GM12891 (cell line): Measurements from ENCODE around the gene PPP2R3C. TPM values are rescaled to one million over a fixed set of nuclear protein-coding genes. Genes with fewer than 3 reads are reported as not detected.
"Not testable (repeated sequence)": the region's sequence is repeated elsewhere in the genome, so short reads cannot be mapped to it uniquely, and the experiment has no call there.

ENCODE experiments used
- DNase-seq: peaks from one replicate; pipeline ENCODE4 v3.0.0; 2011; ENCODE audit warnings: low spot score; ENCODE audit not compliant: insufficient read length
- FAIRE-seq: peaks from 2 replicates; lab custom pipeline; 2011; peaks lifted over from hg19 to GRCh38; lab: Jason Lieb, UNC
- PAX5 ChIP-seq: IDR thresholded peaks from 2 replicates; pipeline ENCODE4 v1.6.1; 2011; ENCODE audit warnings: low read length, moderate library complexity, mild to moderate bottlenecking; ENCODE audit not compliant: insufficient read depth, severe bottlenecking
- POLR2A ChIP-seq: IDR thresholded peaks from 2 replicates; pipeline ENCODE4 v1.6.1; 2011; ENCODE audit warnings: low read depth, low read length, control low read depth
- POLR2AphosphoS5 ChIP-seq: IDR thresholded peaks from 2 replicates; pipeline ENCODE4 v1.6.1; 2011; ENCODE audit warnings: low read depth, low read length, control low read depth
- POU2F2 ChIP-seq: IDR thresholded peaks from 2 replicates; pipeline ENCODE4 v1.6.1; 2011; ENCODE audit warnings: low read depth, mild to moderate bottlenecking, control low read depth, low read length, moderate library complexity
- SPI1 ChIP-seq: IDR thresholded peaks from 2 replicates; pipeline ENCODE4 v1.6.1; 2011; ENCODE audit warnings: low read depth, low read length, control low read depth
- TAF1 ChIP-seq: IDR thresholded peaks from 2 replicates; pipeline ENCODE4 v1.6.1; 2011; ENCODE audit warnings: low read depth, low read length, control low read depth
- polyA plus RNA-seq: library from polyadenylated mRNA; unstranded; fragments of >200 nt; gene quantifications from one replicate; pipeline ENCODE4 v1.2.1, GENCODE V29; 2012; ENCODE audit warnings: low read depth, missing spikeins, inconsistent platforms; ENCODE audit not compliant: missing spikeins

PPP2R3C gene
- 32.3 TPM for polyA plus RNA-seq

- DNase-seq: peak; percentile 72
- TF ChIP-seq PAX5: no peak
- TF ChIP-seq POLR2A: peak; percentile 79
- peak; percentile 38; the same call in 1 of the 2 replicates for TF ChIP-seq TAF1
- TF ChIP-seq POLR2AphosphoS5: peak; percentile 64
- TF ChIP-seq SPI1: peak; percentile 60
- no peak; the same call in none of the 2 replicates for TF ChIP-seq POU2F2
- FAIRE-seq: peak; percentile 99
Observed at GRCh38 chr14:35121887-35122695, at the start of gene PPP2R3C, which contains the start of gene PRORP. Gene PPP2R3C, minus strand, starts transcription at chr14:35121990. Its CDS starts 31 bp downstream, at chr14:35121959. Gene PRORP, plus strand, starts transcription at chr14:35122552. Its CDS starts 694 bp downstream, at chr14:35123246.

- FAIRE-seq: no peak
Observed at GRCh38 chr14:35167496-35167895, 45.7 kb upstream of the PPP2R3C start.

GRCh38 chr14:35164849-35165248 is 43.1 kb upstream of the PPP2R3C start:
- DNase-seq (no peak), FAIRE-seq (no peak)
- no peak for TF ChIP-seq SPI1
- TF ChIP-seq PAX5: no peak
- TF ChIP-seq POU2F2: no peak
- TF ChIP-seq POLR2A: no peak

More at GRCh38 chr14:35167496-35167895, 45.7 kb upstream of the PPP2R3C start:
- no peak for TF ChIP-seq TAF1
- no peak for TF ChIP-seq SPI1
- DNase-seq: no peak

GRCh38 chr14:35163384-35163783 is 41.6 kb upstream of the PPP2R3C start:
- FAIRE-seq (no peak), DNase-seq (no peak)
- no peak for TF ChIP-seq PAX5
- no peak for TF ChIP-seq POU2F2
- no peak for TF ChIP-seq POLR2A
- no peak for TF ChIP-seq SPI1

- FAIRE-seq (no peak), DNase-seq (no peak)
- TF ChIP-seq POU2F2: no peak
Observed at GRCh38 chr14:35161231-35161630, 39.4 kb upstream of the PPP2R3C start.

- DNase-seq (no peak), FAIRE-seq (no peak)
- no peak for TF ChIP-seq POLR2AphosphoS5
- no peak for TF ChIP-seq PAX5
- no peak for TF ChIP-seq SPI1
- no peak for TF ChIP-seq TAF1
- TF ChIP-seq POU2F2: no peak
- TF ChIP-seq POLR2A: no peak
Observed at GRCh38 chr14:35159742-35160409, 38.1 kb upstream of the PPP2R3C start.

GRCh38 chr14:35158951-35159653 is 37.3 kb upstream of the PPP2R3C start:
- TF ChIP-seq POU2F2: no peak
- TF ChIP-seq POLR2AphosphoS5: no peak
- no peak for TF ChIP-seq TAF1
- TF ChIP-seq SPI1: no peak
- no peak for TF ChIP-seq PAX5
- TF ChIP-seq POLR2A: no peak
- DNase-seq (no peak), FAIRE-seq (no peak)

- no peak for FAIRE-seq
- no peak for DNase-seq
- TF ChIP-seq PAX5 (no peak), POLR2A (no peak), SPI1 (no peak), POLR2AphosphoS5 (no peak), POU2F2 (no peak), TAF1 (no peak)
Observed at GRCh38 chr14:35158491-35158890, 36.7 kb upstream of the PPP2R3C start.

- DNase-seq (no peak), FAIRE-seq (peak; percentile 57)
- TF ChIP-seq TAF1 (no peak), POU2F2 (no peak), SPI1 (peak; percentile 61)
Observed at GRCh38 chr14:35155962-35156361, 34.2 kb upstream of the PPP2R3C start.

- DNase-seq: no peak
- TF ChIP-seq POLR2AphosphoS5: no peak
- no peak for TF ChIP-seq PAX5
- TF ChIP-seq POU2F2: no peak
- no peak for TF ChIP-seq SPI1
- no peak for TF ChIP-seq TAF1
- TF ChIP-seq POLR2A: no peak
- peak; percentile 56 for FAIRE-seq
Observed at GRCh38 chr14:35154016-35154415, 32.2 kb upstream of the PPP2R3C start.

- FAIRE-seq, DNase-seq: not testable (repeated sequence)
Observed at GRCh38 chr14:35152531-35152930, 30.7 kb upstream of the PPP2R3C start.
